ENCODE measurements around the gene FEM1B.

- no peak for TF ChIP-seq CTCF (IDR thresholded peaks at IDR 0.05)
- TF ChIP-seq POLR2A (IDR thresholded peaks at IDR 0.05; ENCODE audit: low read length), result no peak
- no peak for TF ChIP-seq REST (IDR thresholded peaks at IDR 0.05)
- TF ChIP-seq JUN (IDR thresholded peaks at IDR 0.05), result no peak
- TF ChIP-seq CHD2 (IDR thresholded peaks at IDR 0.05; ENCODE audit: low read length, partially characterized antibody), result no peak
- TF ChIP-seq SREBF2 (IDR thresholded peaks at IDR 0.05), result no peak
- no peak for TF ChIP-seq BHLHE40 (IDR thresholded peaks at IDR 0.05; ENCODE audit: low read depth, low read length)
- TF ChIP-seq NFE2L2 (conservative IDR thresholded peaks at IDR 0.05; ENCODE audit: low read length), result no peak
- no peak for TF ChIP-seq SMC3 (IDR thresholded peaks at IDR 0.05)
- no peak for TF ChIP-seq USF2 (IDR thresholded peaks at IDR 0.05)
- no peak for TF ChIP-seq MAFK (IDR thresholded peaks at IDR 0.05; ENCODE audit: partially characterized antibody)
- TF ChIP-seq HDAC2 (IDR thresholded peaks at IDR 0.05), result no peak
- no peak for TF ChIP-seq RARB (CRISPR knock-in tag; IDR thresholded peaks at IDR 0.05)
Measured at GRCh38 chr15:68283401-68283800, 5.9 kb downstream of the FEM1B start.
